ENCODE results near the gene GDF2.

The GDF2 gene

GRCh38 chr10:47370015-47370767 lies 47.9 kb downstream of the GDF2 start:
- no peak overlapping the region for H3K4me3 ChIP-seq (ENCODE audit: low read depth, low read length)
- no peak for TF ChIP-seq CTCF (IDR thresholded peaks at IDR 0.05; ENCODE audit: insufficient read depth, low read depth, low read length, missing control alignments)

GRCh38 chr10:47370878-47371277 lies 48.6 kb downstream of the GDF2 start:
- no peak for TF ChIP-seq CTCF (IDR thresholded peaks at IDR 0.05; ENCODE audit: insufficient read depth, low read depth, low read length, missing control alignments)
- DNase-seq (ENCODE audit: low read depth) = no peak
- no peak overlapping the region for H3K4me3 ChIP-seq (ENCODE audit: low read depth, low read length)

More at GRCh38 chr10:47370015-47370767, 47.9 kb downstream of the GDF2 start:
- no peak for DNase-seq (ENCODE audit: low read depth)

GRCh38 chr10:47371629-47372485 lies 49.6 kb downstream of the GDF2 start:
- TF ChIP-seq CTCF (IDR thresholded peaks at IDR 0.05; ENCODE audit: insufficient read depth, low read depth, low read length, missing control alignments) = no peak
- DNase-seq (ENCODE audit: low read depth) = no peak
- no peak overlapping the region for H3K4me3 ChIP-seq (ENCODE audit: low read depth, low read length)

GRCh38 chr10:47372726-47373125 lies 50.5 kb downstream of the GDF2 start:
- no peak for TF ChIP-seq CTCF (IDR thresholded peaks at IDR 0.05; ENCODE audit: insufficient read depth, low read depth, low read length, missing control alignments)
- DNase-seq (ENCODE audit: low read depth) = no peak
- no peak overlapping the region for H3K4me3 ChIP-seq (ENCODE audit: low read depth, low read length)

GRCh38 chr10:47374611-47375536 lies 52.6 kb downstream of the GDF2 start:
- TF ChIP-seq CTCF (IDR thresholded peaks at IDR 0.05; ENCODE audit: insufficient read depth, low read depth, low read length, missing control alignments) = no peak
- H3K4me3 ChIP-seq (ENCODE audit: low read depth, low read length) = no peak overlapping the region
- no peak for DNase-seq (ENCODE audit: low read depth)

- DNase-seq (ENCODE audit: low read depth) = no peak
- no peak for TF ChIP-seq CTCF (IDR thresholded peaks at IDR 0.05; ENCODE audit: insufficient read depth, low read depth, low read length, missing control alignments)
- no peak overlapping the region for H3K4me3 ChIP-seq (ENCODE audit: low read depth, low read length)
These were observed 54.4 kb downstream of the GDF2 start for GRCh38 chr10:47376522-47377220.

Data from GM12865 (cell line).